NB4 (cell line): ENCODE data around the gene BMPER.

Source experiments
- POLR2A ChIP-seq: IDR thresholded peaks from 2 replicates; pipeline ENCODE4 v1.6.1; 2011; ENCODE audit warnings: mild to moderate bottlenecking; ENCODE audit not compliant: insufficient read length; ENCODE audit errors: extremely low read depth
- TF ChIP-seq, protein P1 (sequence below): IDR thresholded peaks from one replicate; pipeline ENCODE4 v1.5.1; 2012; ENCODE audit warnings: low read depth, low read length

DNA sequence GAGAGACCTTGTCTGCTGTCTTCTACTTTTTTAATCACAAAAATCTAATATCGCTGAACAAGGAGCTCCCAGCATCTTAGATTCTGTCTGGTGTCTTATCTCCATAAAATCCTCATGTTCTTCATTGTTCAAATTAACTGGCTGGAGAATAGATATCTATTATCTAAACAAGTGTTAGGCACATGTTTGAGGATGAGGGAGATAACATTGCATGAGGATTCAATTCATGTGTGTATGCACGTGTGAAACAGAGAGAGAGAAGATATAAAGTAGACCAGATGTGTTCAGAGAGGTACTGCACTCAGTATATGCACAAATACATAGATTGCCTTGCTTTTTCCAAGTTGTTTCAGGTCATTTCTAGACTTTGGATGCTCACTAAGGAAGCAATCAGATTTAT is 5.4 kb downstream of the BMPER start:
- TF ChIP-seq, protein P1, sequence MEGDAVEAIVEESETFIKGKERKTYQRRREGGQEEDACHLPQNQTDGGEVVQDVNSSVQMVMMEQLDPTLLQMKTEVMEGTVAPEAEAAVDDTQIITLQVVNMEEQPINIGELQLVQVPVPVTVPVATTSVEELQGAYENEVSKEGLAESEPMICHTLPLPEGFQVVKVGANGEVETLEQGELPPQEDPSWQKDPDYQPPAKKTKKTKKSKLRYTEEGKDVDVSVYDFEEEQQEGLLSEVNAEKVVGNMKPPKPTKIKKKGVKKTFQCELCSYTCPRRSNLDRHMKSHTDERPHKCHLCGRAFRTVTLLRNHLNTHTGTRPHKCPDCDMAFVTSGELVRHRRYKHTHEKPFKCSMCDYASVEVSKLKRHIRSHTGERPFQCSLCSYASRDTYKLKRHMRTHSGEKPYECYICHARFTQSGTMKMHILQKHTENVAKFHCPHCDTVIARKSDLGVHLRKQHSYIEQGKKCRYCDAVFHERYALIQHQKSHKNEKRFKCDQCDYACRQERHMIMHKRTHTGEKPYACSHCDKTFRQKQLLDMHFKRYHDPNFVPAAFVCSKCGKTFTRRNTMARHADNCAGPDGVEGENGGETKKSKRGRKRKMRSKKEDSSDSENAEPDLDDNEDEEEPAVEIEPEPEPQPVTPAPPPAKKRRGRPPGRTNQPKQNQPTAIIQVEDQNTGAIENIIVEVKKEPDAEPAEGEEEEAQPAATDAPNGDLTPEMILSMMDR = no peak
- no peak for TF ChIP-seq POLR2A
